Vagina (tissue), 2 donors: Measurements from ENCODE around the gene HPCAL1. TPM values are rescaled to one million over a fixed set of nuclear protein-coding genes. Genes with fewer than 3 reads are reported as not detected.

Source experiments
- DNase-seq, 2 donors: peaks; one replicate each; pipeline ENCODE4 v3.0.0-alpha.2; 2017; ENCODE audit errors: extremely low spot score in 2 of 2
- H3K27ac ChIP-seq: fragments of 200-600 bp; sonication (generic); one replicate; pipeline ENCODE4 v1.5.1; 2019
- H3K27me3 ChIP-seq: fragments of 200-600 bp; sonication (generic); one replicate; pipeline ENCODE4 v1.5.1; 2019
- H3K36me3 ChIP-seq, 2 donors: fragments of 200-600 bp; sonication (generic); one replicate each; pipeline ENCODE4 v1.5.1; 2017 to 2019
- H3K4me1 ChIP-seq: fragments of 200-600 bp; sonication (generic); one replicate; pipeline ENCODE4 v1.5.1; 2019
- H3K4me3 ChIP-seq, 2 donors: fragments of 200-600 bp; sonication (generic); 1 replicate in 1 of 2; 2 replicates in 1 of 2; pipeline ENCODE4 v1.5.1; 2016 to 2019
- H3K9me3 ChIP-seq: fragments of 200-600 bp; sonication (generic); one replicate; pipeline ENCODE4 v1.5.1; 2019
- CTCF ChIP-seq, 3 experiments: fragments of 450-650 bp in 2 of 3; fragments of 200-600 bp in 1 of 3; sonication (generic) in 1 of 3; IDR thresholded peaks; one replicate each; pipeline ENCODE4 v1.5.1; 2017 to 2019; ENCODE audit warnings: antibody characterized with exemption in 3 of 3, mild to moderate bottlenecking in 2 of 3, moderate library complexity in 2 of 3
- POLR2A ChIP-seq, 2 donors: fragments of 450-650 bp; IDR thresholded peaks; one replicate each; pipeline ENCODE4 v1.6.1; 2017; ENCODE audit warnings: antibody characterized with exemption in 2 of 2, mild to moderate bottlenecking in 2 of 2, moderate library complexity in 2 of 2
- POLR2AphosphoS5 ChIP-seq, 2 donors: sonication (generic); formaldehyde crosslinking; IDR thresholded peaks; one replicate each; pipeline ENCODE4 v1.9.0; 2017; ENCODE audit warnings: antibody characterized with exemption in 2 of 2, mild to moderate bottlenecking in 2 of 2, low read depth in 1 of 2; ENCODE audit not compliant: insufficient read depth in 1 of 2
- intact Hi-C: fragments of 100-400 bp; cut with DNase I; formaldehyde crosslinking; loops from one replicate; pipeline ENCODE4 v1.15.1; 2023
- total RNA-seq: library from RNA; depleted of rRNA; stranded (reverse); fragments of >200 nt; gene quantifications from one replicate; pipeline ENCODE4 v1.2.3, GENCODE V29; 2016

The HPCAL1 gene
- total RNA-seq, 1 donor from 2014 or later: 43.7 TPM

- H3K4me1 ChIP-seq: peaks cover 67% of the 10 kb centered on the region
- H3K4me3 ChIP-seq: no peak overlapping the region
- no peak overlapping the region for H3K27ac ChIP-seq
- no peaks in the 10 kb centered on the region for H3K9me3 ChIP-seq
- no peaks in the 10 kb centered on the region for H3K27me3 ChIP-seq
- H3K36me3 ChIP-seq: no peaks in the 10 kb centered on the region
- TF ChIP-seq CTCF (IDR thresholded peaks at IDR 0.05): no peak
- no peak for TF ChIP-seq POLR2A (IDR thresholded peaks at IDR 0.05)
- no peak for TF ChIP-seq POLR2AphosphoS5 (IDR thresholded peaks at IDR 0.05; ENCODE audit: insufficient read depth in 1 of 2, low read depth in 1 of 2)
- DNase-seq: no peak
- intact Hi-C loops: no loop called here
Measured at GRCh38 chr2:10328670-10329579, 26.2 kb downstream of the HPCAL1 start.

DNA sequence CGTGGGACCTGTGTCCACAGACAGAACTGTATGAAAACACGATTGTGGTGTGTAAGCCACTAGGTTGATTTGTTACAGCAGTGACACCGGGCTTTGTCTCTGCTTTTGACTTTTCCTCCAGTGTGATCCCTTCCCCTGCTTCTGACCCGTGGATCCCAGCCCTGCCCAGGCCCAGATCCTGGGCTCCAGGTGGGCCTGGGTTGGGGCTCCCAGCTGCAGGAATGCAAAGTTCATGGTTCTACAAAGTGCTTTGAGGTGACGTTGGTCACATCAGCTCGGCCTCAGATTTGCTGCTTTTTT, 26.8 kb downstream of the HPCAL1 start:
- Histone ChIP-seq H3K4me3 (no peak overlapping the region), H3K4me1 (peaks cover 62% of the 10 kb centered on the region), H3K36me3 (no peaks in the 10 kb centered on the region), H3K27me3 (no peaks in the 10 kb centered on the region), H3K9me3 (no peaks in the 10 kb centered on the region), H3K27ac (no peak overlapping the region)
- no peak for DNase-seq
- TF ChIP-seq POLR2AphosphoS5 (IDR thresholded peaks at IDR 0.05; ENCODE audit: insufficient read depth in 1 of 2, low read depth in 1 of 2): no peak
- TF ChIP-seq CTCF (IDR thresholded peaks at IDR 0.05): no peak
- TF ChIP-seq POLR2A (IDR thresholded peaks at IDR 0.05): no peak
- intact Hi-C loops: no loop called here

DNA sequence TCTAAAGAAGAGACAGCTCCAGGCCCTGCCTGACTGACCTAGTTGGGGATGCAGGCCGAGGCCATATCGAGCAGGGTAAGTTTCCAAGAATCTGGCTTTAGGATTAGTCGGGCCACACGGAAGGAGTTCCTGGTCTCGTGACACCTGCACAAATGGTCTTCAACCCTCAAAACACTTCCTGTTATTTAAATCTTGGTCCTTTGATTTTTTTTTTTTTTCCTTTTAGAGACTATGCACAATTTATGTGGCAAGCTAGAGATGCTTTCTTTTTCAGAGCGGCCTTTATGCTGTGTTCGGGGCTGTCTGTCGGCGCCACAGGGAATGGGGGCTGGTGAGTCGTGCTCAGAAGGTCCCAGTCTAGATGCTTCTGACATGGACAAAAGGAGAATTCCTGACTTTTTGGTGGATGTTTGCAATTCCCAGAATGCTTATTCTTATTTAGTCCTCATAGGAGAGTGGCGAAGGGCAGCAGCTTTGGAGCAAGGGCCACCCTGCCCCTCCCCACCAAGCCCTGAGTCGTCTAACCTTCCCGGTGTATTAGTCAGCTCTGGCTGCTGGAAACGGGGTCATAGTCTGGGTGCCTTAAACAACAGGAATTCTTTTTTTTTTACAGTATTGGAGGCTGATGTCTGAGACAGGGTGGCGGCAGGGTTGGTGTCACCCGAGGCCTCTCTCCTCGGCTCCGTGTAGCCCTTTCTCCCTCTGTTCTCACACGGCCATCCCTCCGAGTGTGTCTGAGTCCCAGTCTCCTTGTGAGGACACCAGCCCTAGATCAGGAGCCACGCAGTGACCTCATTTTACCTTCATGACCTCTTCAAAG, 27.4 kb downstream of the HPCAL1 start:
- no peak for DNase-seq
- Histone ChIP-seq H3K4me3 (no peak overlapping the region), H3K36me3 (no peaks in the 10 kb centered on the region), H3K27me3 (no peaks in the 10 kb centered on the region), H3K9me3 (no peaks in the 10 kb centered on the region), H3K27ac (peak overlapping the region; percentile 13), H3K4me1 (peaks cover 62% of the 10 kb centered on the region)
- intact Hi-C loops: no loop called here
- TF ChIP-seq CTCF (IDR thresholded peaks at IDR 0.05) (no peak), POLR2AphosphoS5 (IDR thresholded peaks at IDR 0.05; ENCODE audit: insufficient read depth in 1 of 2, low read depth in 1 of 2) (no peak), POLR2A (IDR thresholded peaks at IDR 0.05) (no peak)

DNA sequence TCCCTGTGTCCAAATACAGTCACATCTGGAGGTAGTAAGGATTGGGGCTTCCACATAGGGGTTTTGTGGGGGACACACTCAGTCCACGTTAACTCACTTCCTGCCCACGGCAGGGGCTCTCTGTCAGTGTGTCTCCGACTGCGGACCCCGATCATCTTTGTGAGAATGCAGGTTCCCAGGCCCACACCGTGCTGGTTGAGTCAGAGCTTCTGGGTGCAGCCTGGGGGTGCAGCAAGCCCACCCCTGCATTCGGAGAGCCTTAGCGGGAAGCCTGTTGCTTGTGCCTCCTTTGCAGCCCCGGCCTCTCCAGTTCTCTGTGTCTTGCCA, 28.0 kb downstream of the HPCAL1 start:
- intact Hi-C loops: no loop called here
- peaks cover 60% of the 10 kb centered on the region for H3K4me1 ChIP-seq

More for the DNA sequence above, 28.0 kb downstream of the HPCAL1 start:
- Histone ChIP-seq H3K27me3 (no peaks in the 10 kb centered on the region), H3K4me3 (peak overlapping the region; percentile 9 to 18), H3K27ac (peak overlapping the region; percentile 13), H3K9me3 (no peaks in the 10 kb centered on the region), H3K36me3 (no peaks in the 10 kb centered on the region)
- DNase-seq: no peak
- TF ChIP-seq CTCF (IDR thresholded peaks at IDR 0.05) (no peak), POLR2A (IDR thresholded peaks at IDR 0.05) (no peak), POLR2AphosphoS5 (IDR thresholded peaks at IDR 0.05; ENCODE audit: insufficient read depth in 1 of 2, low read depth in 1 of 2) (no peak)
